Fibroblast of skin of right biceps (primary cell): ENCODE measurements around the gene GPN2.
"Not testable (repeated sequence)": the region's sequence is repeated elsewhere in the genome, so short reads cannot be mapped to it uniquely, and the experiment has no call there.

Experiments used
- DNase-seq: peaks from one replicate; pipeline ENCODE4 v3.0.0-alpha.2; 2013

The GPN2 gene

DNA sequence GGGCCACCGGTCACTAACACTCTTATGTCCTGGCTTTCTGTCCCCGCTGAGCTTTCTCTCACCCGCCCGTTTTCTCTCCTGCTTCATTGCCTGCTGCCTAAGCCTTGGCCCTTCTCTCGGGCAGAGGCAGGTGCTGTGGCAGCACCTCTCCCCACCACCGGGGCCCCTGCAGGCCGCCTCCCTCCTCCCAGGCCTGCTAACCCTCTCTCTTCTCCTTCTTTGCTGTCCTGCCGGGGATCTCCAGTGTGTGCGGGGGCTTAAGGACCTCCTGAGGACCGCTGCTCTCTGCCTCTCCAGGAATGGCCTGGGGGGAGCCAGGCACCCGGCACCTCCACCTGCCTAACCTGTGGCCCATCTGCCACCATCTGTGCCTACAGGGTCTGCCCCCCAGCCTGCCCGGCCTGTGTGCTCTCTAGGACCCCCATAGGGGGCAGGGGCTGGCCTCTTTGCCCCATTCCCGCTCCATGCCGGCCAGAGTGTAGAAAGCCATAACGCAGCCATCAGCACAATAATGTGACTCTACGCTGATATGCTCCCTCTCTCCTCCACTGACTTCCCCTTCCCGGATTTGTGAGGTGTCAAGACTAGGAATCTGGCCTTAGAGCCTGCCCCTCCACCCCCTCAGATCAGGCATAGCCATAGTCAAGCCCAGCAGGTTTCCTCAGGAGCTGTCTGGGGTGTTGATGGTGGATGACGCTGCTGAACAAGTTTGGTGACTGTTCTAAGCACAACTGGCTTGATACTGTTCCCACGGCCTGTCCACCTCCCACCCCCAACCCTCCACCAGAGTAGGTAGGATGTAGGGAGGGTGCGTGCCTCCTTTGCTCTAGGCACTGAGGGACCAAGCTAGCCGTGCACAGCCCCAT is 33.2 kb downstream of the GPN2 start:
- no peak for DNase-seq

DNA sequence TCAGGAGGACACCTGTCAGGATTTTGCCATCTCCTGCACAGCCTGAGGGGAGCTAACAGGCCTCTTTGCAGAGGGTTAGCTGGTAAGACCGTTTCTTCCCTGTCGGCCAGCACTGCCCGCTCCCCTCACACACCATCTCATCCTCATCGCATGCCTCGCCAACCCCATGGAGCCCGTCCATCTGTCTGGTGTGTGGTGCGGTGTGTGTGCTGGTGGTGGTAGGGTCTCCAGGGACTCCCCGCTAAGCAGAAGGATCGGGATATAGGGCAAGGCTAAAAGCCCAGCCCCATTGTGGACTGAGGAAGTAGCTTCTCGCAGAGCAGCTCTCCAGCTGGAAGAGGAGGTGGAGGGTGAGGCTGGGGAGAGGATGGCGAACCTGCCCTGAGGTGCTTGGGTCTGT is 33.9 kb downstream of the GPN2 start:
- no peak for DNase-seq

DNA sequence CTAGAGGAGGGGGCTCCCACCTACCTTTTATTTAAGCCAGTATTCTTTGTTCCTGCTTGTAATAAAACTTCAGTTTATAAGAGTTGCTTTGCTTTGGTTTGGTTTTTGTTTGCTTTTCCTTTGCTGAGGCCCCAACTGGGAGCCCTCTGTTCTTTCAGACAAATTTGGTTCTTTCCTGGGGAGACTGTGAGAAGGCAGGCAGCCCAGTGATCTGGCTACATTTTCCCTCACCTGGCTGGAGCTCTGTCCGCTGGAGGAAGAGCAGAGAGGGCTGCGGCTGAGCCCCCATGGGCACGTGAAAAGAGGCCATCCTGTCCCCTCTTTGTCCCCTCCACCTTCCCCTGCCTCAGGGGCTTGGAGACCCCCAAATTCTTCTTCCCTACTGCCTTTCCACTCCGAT is 34.4 kb downstream of the GPN2 start:
- DNase-seq, result no peak

DNA sequence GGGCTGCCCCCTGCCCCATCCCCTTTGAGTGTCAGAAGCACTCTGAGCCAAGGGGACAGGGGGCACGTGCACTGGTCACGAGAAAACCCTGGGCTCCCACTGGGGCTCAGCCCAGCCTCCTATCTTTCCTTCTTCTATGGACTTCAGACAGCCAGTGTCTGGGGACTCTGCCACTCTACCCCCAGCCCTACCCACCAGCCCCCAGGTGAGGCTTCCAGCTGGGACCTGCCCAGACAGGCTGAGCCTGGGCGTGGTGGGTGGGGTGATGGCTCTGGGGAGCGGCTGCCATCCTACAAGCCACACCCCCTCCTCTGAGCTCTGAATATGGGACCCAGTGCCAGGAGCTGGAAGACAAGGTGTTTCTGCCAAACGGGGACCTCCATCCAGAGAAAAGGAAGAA is 35.2 kb downstream of the GPN2 start:
- no peak for DNase-seq

DNA sequence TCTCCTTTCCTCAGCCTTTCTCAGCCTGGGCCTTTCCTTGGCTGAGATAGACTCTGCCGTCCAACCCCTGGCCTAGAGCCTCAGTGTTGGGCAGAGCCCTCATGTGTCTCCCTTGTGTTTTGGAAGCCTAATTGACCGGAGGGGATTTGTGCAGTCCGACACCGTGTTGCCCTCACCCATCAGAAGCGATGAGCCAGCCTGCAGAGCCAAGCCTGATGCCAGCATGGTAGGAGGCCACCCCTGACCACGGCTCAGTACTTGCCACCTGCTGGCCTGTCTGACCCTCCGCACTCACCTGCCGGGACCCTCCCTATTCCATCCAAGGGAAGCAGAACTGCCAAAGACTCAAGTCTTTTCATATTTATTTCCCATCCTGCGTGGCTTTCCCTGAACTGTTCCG is 36.5 kb downstream of the GPN2 start:
- no peak for DNase-seq

DNA sequence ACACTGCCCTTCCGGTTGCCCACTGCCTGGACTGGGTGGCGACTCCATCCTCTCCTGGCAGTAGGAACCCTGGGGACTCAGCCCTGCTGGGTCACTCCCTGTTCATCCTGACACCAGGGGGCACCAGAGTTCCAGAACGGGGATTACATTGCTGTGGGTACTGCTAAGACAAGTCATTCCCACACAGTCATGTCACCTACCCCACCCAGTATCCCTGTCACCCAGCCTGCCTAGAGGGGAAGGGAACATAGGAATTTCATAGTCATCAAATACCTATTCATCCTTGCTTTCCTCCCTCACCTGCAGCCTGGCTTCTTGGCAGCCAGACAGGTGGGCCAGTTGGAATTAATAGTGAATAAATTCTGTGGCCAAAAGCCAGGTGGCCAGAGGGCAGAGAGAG is 36.9 kb downstream of the GPN2 start:
- peak; percentile 77 for DNase-seq

DNA sequence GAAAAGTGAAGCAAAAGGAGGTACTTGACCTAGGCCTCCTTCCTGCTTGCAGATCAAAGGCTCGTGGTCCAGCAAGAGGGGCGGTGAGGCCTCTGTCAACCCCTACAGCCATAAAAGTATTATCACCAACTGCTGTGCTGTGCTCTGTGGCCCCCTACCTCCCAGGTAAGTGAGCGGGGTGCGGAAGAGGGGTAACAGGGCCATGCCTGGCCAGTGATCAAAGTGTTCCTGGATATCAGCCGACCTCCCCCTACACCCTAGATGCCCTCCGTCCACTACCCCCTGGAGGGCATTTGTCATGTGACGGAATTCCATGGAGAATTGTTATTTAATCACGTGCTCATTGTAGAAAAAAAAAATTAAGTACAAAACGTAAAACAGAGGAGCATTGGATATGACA is 37.4 kb downstream of the GPN2 start:
- no peak for DNase-seq

DNA sequence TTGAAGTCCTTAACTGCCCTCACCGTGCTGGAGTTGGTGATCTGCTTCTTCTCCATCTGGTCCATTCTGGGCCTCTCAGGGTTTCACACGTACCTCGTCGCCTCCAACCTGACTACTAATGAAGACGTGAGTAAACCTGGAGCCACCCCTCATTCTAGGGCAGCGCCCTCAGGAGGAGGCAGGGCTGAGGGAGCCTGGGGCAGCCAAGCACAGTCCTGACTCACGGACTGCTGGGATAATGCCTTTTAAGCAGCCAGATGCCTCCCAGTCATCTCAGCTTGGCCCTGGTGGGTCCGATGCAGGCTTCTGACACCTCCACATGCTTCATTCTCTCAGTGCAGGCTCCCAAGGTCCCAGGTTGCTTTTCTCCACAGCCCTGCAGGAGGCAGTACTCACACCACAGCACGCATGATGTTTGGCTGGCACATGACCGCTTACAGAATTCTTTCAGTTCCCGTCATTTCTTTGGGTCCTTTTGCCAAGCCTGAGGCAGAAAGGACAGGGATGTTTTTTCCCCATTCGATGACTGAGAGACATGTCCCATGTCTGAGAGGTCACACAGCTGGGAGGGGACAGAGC is 38.9 kb downstream of the GPN2 start:
- DNase-seq, result no peak

DNA sequence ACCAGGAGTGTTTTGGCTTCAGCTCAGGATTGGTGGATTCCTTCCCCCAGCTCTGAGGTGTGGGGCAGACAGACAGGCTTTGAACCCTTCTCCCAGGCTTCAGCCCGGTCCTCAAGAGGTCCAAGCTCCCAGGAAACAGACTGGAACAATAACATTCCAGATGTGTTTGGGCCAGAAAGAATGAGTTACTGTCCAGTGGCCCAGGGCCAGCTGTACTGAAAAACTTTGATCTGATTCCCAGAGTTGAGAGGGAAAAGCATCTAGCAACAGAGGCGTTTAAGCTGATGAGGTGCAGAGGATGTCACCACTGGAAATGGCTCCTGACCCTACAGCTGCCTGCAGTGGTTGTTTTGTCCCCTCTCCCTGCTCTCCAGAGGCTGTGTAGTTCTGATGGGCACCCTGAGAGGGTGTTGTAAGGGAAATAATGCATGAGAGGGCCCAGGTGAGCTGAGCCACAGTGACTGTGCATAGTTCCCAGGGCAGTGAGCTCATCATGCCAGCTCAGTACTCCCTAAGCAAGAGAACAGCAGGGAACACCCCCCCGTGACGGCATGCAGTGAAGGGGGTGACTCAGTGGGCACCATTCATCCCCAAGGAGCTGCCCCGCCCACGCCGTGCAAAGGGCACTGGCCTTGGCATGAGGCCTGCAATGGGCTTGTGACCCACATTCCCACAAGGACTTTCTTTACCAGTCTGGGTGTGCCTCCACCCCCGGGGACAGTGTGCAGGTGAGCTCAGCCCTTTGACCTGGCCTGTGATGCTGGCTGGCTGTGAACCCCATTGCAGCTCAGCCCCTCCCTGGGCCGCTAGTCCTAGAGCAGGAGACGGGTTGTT is 40.9 kb downstream of the GPN2 start:
- DNase-seq, result peak; percentile 38

DNA sequence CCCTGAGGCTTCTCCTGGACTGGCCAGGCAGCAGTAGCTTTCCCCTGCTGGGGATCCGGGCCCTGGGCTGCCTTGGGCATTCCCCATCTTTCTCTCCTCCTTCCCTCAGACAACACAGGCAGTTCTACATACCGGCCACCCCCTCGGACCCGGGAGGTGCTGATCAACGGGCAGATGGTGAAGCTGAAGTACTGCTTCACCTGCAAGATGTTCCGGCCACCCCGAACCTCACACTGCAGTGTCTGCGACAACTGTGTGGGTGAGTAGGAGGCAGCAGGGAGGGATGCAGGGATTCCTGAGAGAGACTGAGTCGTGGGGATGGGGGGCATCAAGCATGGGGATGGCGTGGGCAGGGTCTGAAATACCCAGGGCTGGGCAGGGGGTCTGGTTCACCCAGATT is 41.6 kb downstream of the GPN2 start:
- no peak for DNase-seq

DNA sequence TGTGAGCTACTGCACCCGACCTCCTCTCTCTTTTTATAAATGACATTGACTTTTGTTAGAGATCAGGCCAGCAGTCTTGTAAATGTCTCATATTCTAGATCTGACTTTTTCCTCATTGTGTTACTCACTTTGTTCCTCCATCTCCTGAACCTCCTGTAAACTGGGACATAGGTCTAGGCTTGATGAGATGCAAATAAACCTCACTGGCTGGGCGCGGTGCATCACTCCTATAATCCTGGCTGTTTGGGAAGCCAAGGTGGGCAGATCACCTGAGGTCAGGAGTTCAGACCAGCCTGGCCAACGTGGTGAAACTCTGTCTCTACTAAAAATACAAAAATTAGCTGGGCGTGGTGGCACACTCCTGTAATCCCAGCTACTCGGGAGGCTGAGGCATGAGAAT is 42.3 kb downstream of the GPN2 start:
- not testable (repeated sequence) for DNase-seq

DNA sequence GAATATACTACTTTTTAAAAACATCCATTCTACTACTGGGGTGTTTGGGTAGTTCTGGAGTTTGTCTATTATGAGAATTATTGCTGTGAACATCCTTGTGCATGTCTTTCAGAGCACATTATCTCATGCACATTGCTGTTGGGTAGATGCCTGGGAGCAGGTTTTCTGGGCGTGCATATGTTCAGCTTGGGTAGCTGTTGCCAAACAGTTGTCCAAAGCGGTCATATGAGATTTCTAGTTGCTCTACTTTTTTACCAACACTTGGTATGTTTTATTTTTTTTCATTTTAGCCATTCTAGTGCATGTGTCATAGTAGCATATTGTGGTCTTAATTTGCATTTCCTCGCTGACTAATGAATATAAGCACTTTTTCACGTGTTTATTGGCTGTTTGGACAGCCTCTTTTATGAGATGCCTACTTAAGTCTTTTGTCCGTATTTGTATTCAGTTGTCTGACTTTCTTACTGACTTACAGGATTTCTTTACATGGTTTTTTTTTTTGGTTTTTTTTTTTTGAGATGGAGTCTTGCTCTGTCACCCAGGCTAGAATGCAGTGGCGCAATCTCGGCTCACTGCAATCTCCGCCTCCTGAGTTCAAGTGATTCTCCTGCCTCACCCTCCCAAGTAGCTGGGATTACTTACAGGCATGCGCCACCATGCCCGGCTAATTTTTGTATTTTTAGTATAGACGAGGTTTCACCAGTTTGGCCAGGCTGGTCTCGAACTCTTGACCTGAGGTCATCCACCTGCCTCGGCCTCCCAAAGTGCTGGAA is 45.5 kb downstream of the GPN2 start:
- DNase-seq, result no peak

DNA sequence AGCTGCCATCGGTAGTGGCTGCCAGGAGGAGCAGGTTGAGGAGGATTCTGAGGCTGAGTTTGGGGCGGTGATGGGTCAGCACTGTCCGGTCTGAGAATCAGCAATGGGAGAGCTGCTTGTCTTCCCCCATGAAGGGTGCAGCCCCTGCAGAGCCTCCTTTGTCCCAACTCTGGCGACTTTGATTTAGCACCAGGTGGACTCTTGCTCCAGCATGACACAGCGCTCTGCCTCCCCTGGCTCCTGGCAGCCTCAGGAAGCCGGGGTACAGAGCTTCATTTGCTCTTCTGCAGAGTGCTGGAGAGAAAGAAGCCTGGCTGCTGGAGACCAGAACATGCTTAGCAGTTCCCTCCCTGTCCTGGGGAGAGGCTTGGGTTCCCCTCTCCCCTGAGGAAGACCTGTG is 50.3 kb downstream of the GPN2 start:
- no peak for DNase-seq

DNA sequence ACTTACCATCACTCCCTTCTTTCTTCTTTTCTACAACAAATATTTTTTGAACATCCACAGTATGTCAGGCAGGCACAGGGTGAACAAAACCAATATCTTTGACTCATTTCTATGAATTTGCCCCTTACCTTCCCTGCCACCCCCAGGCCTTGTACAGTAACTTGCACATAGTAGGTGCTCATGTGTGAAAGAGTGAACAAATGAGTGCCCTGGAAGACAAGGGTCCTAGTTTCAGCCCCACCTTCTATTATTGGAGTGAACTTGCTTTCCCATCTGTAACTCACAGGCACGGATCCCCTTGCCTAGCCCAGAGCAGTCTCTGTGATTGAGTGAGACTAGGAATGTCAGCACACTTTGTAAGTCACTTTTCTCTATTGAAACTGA is 50.8 kb downstream of the GPN2 start:
- no peak for DNase-seq

DNA sequence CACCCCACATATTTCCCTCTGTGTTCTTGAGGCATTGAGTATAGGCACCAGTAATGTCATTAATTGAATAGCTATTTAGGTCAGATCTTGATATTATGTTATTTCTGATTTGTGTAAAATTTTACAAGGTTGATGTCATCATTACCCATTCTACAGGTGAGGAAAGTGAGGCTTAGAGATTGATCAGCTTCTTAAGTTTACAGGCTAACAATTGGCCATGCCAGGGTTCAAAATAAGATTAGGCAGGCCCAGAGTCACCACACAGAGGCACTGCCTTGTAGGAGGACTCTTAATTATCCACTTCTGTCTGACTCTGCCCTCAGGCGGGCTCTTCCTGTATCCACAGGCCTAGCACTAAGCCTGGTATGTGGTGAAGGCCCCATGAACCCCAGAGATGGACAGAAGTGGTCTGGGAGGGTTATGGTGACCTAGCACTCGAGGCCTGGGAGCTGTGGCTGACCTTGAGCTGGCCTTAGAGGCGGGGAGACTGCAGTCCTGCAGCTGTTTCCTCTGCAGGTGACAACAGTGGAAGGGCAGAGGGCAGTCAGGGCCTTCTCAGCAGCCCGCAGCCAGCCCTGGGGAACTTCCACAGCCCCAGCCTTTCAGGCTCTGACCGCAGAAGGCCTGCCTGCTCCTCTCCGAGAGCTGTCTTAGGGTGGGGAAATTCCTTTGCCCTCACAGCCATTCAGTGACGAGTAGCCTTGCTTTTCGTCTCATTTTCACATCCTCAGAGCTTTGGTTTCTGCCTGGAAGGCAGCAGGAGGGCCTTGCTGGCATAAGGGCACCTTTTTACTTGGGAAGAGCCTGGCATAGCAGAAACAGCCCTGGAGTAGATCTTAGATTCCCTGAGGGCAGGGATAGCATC is 51.4 kb downstream of the GPN2 start:
- DNase-seq, result no peak

DNA sequence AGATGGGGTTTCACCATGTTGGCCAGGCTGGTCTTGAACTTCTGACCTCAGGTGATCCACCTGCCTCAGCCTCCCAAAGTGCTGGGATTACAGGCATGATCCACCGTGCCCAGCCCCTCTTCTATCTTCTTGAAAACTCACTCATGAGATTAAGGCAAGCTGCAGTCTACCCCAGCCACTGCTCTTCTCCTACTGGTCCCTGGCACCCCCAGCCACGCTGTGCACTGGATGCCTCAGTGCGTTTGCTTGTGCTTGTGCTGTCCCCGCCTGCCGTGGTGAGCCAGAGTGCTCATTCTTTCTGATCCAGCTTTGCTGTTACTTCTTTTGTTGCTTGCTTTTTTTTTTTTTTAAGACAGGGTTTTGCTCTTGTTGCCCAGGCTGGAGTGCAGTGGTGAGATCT is 52.4 kb downstream of the GPN2 start:
- DNase-seq, result not testable (repeated sequence)

DNA sequence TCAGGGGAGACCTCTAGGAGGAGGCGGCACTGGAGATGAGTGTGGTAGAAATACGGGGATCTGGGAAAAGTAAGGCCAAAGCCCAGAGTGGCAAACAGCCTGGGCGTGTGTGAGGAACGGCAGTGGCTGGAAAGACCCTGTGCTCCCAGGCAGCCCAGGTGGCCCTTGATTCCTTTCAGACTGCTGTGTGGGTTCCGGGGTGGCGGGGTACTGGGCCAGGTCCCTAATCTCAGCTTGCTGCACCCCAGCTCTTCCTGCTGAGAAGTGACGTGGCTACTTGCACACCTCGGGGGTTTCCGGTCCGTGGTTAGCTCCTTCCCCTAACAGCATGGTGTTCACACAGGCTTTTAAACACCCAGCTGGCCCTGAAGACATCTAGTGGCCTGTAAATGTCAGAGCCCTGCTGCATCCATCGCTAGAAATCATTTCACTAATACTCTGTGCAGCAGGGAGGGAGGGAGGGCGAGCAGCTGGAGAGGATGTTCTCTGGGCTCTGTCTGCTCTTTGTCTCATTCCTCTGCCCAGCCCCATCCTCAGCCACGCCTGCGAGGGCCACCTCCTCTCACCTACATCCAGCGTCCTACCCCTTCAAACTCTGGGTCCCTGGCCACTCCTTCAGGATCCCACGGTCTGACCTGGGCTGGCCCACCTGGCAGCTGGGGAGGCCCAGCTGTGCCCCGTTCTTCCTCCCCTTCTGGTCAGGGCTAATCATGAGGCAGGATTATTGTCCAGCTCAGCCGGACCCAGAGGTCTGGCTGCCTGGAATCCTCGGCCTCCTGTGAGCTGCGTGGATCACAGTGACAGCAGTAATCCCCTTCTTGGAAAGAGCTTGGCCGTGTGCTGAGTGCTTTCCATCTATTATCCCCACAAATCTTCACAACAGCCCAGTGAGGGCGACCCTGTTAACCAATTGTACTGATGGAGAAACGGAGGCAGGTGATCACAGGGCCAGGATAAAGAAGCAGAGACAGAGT is 56.4 kb downstream of the GPN2 start:
- DNase-seq, result no peak

DNA sequence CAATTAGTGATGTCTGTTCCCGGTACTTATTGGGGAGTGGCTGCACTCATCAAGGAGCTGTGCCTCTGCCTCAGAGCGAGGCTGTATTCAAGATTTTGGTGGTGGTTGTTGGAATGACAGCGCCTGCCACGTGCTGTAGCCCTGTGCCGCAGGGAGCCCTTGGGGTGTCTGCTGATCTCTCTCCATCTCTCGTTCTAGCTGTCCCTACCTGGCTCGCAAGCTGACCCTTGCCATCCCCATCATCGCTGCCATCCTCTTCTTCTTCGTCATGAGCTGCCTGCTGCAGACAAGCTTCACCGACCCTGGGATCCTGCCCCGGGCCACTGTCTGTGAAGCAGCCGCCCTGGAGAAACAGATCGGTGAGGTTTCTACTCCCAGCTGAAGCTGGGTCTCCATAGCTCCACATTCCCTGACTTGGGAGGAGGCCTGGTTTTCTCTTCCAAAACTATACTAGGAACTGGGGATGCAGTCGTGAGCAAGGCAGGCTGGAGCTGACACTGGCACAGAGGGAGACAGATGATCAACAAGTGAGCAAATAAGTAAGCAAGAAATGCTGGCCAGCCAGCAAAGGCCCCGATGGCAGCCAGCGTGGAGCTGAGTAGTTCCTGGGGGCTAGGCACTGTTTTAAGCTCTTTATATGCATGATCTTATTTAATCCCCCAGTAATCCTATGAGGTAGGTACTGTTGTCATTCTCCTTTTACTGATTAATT is 57.7 kb downstream of the GPN2 start:
- no peak for DNase-seq

DNA sequence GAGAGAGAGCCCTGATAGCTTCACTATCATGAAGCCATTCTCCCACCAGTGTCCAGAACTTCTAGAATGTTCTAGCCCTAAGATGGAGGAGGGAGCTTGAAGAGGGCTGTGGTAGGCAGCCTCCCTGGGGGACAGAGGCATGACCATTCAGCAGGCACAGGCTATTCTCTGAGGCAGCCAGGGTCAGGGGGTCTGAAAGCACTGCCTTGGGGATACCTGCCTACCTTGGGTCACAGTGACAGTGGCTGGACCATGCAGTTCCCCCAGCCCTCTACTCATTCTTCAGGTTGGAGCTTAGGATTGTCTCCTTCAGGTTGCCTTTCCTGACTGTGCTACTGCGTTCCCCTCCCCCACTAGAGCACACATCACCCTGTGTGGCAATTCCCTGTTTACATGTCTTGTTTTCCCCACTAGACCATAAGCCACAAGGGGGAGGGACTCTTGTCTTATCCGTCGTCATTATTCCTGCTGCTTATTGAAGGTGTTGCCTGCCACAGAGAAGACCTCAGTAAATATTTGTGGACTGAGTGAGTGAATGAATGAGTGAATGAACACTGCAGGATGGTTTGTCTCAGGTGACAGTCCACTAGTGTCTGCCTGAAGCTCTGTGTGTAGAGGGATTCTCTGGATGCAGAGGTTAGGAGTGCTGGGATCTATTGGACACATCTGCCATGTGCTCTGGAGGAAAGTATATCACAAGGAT is 58.4 kb downstream of the GPN2 start:
- DNase-seq, result no peak

DNA sequence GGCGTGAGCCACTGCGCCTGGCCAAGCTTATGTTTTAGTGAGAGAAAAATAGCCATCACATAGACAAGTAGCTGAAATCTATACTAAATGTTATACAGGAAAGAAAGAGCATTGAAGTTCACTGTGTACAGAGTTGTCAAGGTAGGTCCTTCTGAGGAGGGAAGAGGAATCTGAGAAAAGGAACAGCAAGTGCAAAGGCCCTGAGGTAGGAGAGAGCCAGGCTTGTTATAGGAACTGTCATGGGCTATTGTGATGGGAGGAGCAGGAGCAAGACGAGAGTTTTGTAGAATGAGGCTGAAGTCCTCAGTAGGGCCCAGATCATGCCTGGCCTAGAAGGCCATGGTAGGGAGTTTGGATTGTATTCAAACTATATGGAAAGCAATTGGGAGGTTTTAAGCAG is 59.0 kb downstream of the GPN2 start:
- no peak for DNase-seq
